Common myeloid progenitor, CD34-positive (primary cell): Measurements from ENCODE around the gene SPARCL1.
A peak's percentile ranks its signal among the peaks of the same experiment; 100 is the strongest.
"Not testable (repeated sequence)": the region's sequence is repeated elsewhere in the genome, so short reads cannot be mapped to it uniquely, and the experiment has no call there.

ENCODE experiments used
- CTCF ChIA-PET: fragments of 350-600 bp; sonication (Branson Sonifier 250); formaldehyde crosslinking; loops from one replicate; lab custom pipeline; 2021; ENCODE audit warnings: antibody characterized with exemption; lab: Charles Lee
- POLR2A ChIA-PET: fragments of 350-600 bp; sonication (Branson Sonifier 250); formaldehyde crosslinking; loops from one replicate; lab custom pipeline; 2021; ENCODE audit warnings: antibody characterized with exemption; lab: Charles Lee
- DNase-seq, 3 donors: peaks; one replicate each; pipeline versions ENCODE4 v3.0.0 to v3.0.0-alpha.2; 2013
- H3K27ac ChIP-seq, 2 experiments: 1 replicate in 1 of 2; 2 replicates in 1 of 2; pipeline ENCODE4 v1.7.0; 2013; ENCODE audit warnings: inconsistent platforms in 2 of 2, low read length in 2 of 2, mild to moderate bottlenecking in 2 of 2, low read depth in 1 of 2, moderate library complexity in 1 of 2; ENCODE audit not compliant: severe bottlenecking in 2 of 2, insufficient read depth in 1 of 2, poor library complexity in 1 of 2
- H3K27me3 ChIP-seq, 5 experiments: replicated peaks in 2 of 5; 1 replicate in 3 of 5; 2 replicates in 2 of 5; pipeline versions ENCODE4 v1.6.1 to v1.7.0; 2013; ENCODE audit warnings: low read length in 4 of 5, mild to moderate bottlenecking in 2 of 5, moderate library complexity in 2 of 5, inconsistent platforms in 1 of 5; ENCODE audit not compliant: insufficient read depth in 5 of 5, control insufficient read depth in 4 of 5
- H3K36me3 ChIP-seq, 4 experiments: 1 replicate in 2 of 4; 2 replicates in 2 of 4; pipeline versions ENCODE4 v1.6.1 to v1.7.0; 2013; ENCODE audit warnings: low read length in 3 of 4, control low read depth in 1 of 4, mild to moderate bottlenecking in 1 of 4; ENCODE audit not compliant: control insufficient read depth in 4 of 4, insufficient read depth in 4 of 4
- H3K4me1 ChIP-seq, 4 experiments: 1 replicate in 3 of 4; 2 replicates in 1 of 4; pipeline versions ENCODE4 v1.6.1 to v1.7.1; 2013; ENCODE audit warnings: low read length in 3 of 4, mild to moderate bottlenecking in 3 of 4, control low read depth in 1 of 4, inconsistent platforms in 1 of 4, moderate library complexity in 1 of 4; ENCODE audit not compliant: control insufficient read depth in 4 of 4, insufficient read depth in 4 of 4; ENCODE audit errors: control extremely low read depth in 1 of 4
- H3K4me3 ChIP-seq, 7 experiments: 1 replicate in 4 of 7; 2 replicates in 3 of 7; pipeline versions ENCODE4 v1.5.1 to v1.7.0; 2013; ENCODE audit warnings: mild to moderate bottlenecking in 7 of 7, low read length in 6 of 7, moderate library complexity in 6 of 7, inconsistent platforms in 2 of 7, low read depth in 2 of 7, control low read depth in 1 of 7; ENCODE audit not compliant: insufficient read depth in 4 of 7, control insufficient read depth in 1 of 7; ENCODE audit errors: extremely low read depth in 1 of 7
- H3K9me3 ChIP-seq, 5 experiments: 1 replicate in 4 of 5; 2 replicates in 1 of 5; pipeline versions ENCODE4 v1.6.1 to v1.7.1; 2013; ENCODE audit warnings: low read length in 4 of 5, mild to moderate bottlenecking in 2 of 5, inconsistent platforms in 1 of 5, low read depth in 1 of 5, moderate library complexity in 1 of 5; ENCODE audit not compliant: control insufficient read depth in 4 of 5, insufficient read depth in 2 of 5; ENCODE audit errors: control extremely low read depth in 1 of 5
- WGBS: methylation state at CpG from one replicate; pipeline ENCODE4 v1.1.5; 2013; ENCODE audit not compliant: insufficient coverage; 5-methylcytosine and 5-hydroxymethylcytosine counted together

SPARCL1 gene

DNA sequence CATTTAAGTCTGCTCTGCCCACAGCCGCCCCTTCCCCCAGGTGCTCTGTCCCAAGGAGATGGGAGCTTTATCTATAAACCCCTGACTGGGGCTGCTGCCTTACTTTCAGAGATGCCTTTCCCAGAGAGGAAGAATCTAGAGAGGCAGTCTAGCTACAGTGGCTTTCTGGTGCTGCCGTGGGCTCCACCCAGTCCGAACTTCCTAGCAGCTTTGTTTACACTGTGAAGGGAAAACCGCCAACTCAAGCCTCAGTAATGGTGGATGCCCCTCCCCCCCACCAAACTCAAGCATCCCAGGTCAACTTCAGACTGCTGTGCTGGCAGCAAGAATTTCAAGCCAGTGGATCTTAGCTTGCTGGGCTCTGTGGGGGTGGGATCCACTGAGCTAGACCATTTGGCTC, 40.5 kb downstream of the SPARCL1 start:
- H3K27me3 ChIP-seq, H3K4me1 ChIP-seq, H3K36me3 ChIP-seq, POLR2A ChIA-PET, H3K27ac ChIP-seq, DNase-seq, H3K4me3 ChIP-seq, H3K9me3 ChIP-seq: not testable (repeated sequence)
- CTCF ChIA-PET: interaction anchor here (3.7 kb wide), 1 partner anchor 9 kb away, joined by 10 read pairs; no protein-coding TSS in a partner anchor
- WGBS: 91% methylated on average over 4 of the region's 4 CpGs

DNA sequence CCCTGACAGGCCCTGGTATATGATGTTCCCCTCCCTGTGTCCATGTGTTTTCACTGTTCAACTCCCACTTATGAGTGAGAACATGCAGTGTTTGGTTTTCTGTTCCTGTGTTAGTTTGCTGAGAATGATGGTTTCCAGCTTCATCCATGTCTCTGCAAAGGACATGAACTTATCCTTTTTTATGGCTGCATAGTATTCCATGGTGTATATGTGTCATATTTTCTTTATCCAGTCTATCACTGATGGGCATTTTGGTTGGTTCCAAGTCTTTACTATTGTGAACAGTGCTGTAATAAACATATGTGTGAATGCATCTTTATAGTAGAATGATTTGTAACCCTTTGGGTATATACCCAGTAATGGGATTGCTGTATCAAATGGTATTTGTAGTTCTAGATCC, 45.9 kb downstream of the SPARCL1 start:
- POLR2A ChIA-PET, H3K27me3 ChIP-seq, H3K27ac ChIP-seq, H3K4me1 ChIP-seq, DNase-seq, H3K9me3 ChIP-seq, H3K36me3 ChIP-seq, H3K4me3 ChIP-seq: not testable (repeated sequence)
- CTCF ChIA-PET: interaction anchor here (1.4 kb wide), 1 partner anchor 11 kb away, joined by 3 read pairs; no protein-coding TSS in a partner anchor

DNA sequence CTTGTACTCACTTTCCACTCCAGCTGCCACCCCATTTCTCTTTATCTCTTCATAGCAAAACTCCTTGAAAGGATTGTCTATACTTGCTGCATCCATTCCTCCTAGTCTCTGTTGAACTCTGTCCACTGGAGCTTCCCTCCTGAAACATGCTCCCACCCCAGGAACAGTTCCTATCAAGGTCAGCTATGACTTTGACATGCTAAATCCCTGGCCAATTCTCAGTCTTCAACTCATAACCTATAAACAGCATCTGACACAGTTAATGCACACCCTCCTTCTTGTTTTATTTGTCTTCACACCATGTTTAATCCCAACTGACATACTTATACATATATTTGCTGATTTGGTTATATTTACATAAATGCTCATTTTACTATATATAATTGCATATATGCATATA, 47.8 kb downstream of the SPARCL1 start:
- Histone ChIP-seq H3K4me1 (no peaks in the 10 kb centered on the region), H3K36me3 (no peaks in the 10 kb centered on the region), H3K9me3 (no peaks in the 10 kb centered on the region), H3K27me3 (no peaks in the 10 kb centered on the region), H3K4me3 (no peak overlapping the region), H3K27ac (no peak overlapping the region)
- ChIA-PET CTCF (interaction anchor here (1.2 kb wide), 1 partner anchor 17 kb away, joined by 3 read pairs; no protein-coding TSS in a partner anchor), POLR2A (no interaction called here)
- DNase-seq: no peak

DNA sequence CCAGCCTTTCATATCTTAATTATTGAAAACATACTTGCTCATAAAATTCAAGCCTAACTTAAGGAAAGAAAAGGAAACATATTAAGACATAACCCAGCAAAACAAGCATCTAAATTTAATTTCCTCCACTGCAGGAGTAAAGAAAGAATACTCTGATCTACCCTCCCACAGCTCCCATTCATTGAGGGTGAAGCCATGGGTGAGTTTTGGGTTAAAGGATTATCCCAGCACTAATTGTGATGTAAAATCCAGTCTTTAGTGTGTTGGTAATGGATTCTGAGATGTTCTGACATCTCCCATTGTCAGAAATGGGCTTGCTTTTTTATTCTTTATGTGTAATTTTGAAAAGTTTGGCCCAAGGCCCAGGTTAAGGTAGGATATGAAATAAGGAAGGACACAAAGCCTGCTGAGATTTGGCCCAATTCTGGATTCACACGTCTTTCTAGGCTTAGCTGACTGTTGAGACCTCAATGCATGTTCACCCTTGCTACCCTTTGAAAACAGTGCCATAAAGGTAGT, 50.4 kb downstream of the SPARCL1 start:
- DNase-seq: no peak
- CTCF ChIA-PET: interaction anchor here (1.1 to 2.2 kb wide), 3 partner anchors 11 to 209 kb away, joined by 3 to 10 read pairs (median 6); no protein-coding TSS in a partner anchor
- POLR2A ChIA-PET: no interaction called here
- 100% methylated on average over 1 of the region's 1 CpG for WGBS
- no peaks in the 10 kb centered on the region for H3K4me1 ChIP-seq
- H3K36me3 ChIP-seq: no peaks in the 10 kb centered on the region
- no peaks in the 10 kb centered on the region for H3K27me3 ChIP-seq
- no peak overlapping the region for H3K27ac ChIP-seq
- H3K4me3 ChIP-seq: no peak overlapping the region
- no peaks in the 10 kb centered on the region for H3K9me3 ChIP-seq

DNA sequence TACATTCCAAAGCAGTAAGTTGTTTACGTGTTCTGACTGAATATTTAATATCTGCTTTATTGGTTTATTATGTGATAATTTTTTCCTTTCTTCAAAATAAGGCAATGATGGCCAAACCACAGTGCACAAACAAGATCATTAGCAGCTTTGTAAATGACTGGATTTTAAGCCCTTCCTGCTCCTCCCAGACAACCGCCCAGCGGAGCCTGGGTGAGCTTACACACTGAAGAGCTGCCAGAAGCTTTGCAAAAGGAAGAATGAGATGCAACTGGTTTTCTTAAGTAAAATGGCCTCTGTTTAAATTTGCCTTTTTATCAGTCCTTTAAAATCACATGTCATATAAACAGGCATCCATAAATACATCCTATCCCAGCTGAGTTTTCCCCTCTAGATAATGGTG, 52.2 kb downstream of the SPARCL1 start:
- no peaks in the 10 kb centered on the region for H3K36me3 ChIP-seq
- no peak for DNase-seq
- no peak overlapping the region for H3K4me3 ChIP-seq
- H3K27me3 ChIP-seq: no peaks in the 10 kb centered on the region
- ChIA-PET POLR2A (no interaction called here), CTCF (interaction anchor here (1.1 kb wide), 1 partner anchor 12 kb away, joined by 3 read pairs; no protein-coding TSS in a partner anchor)
- H3K9me3 ChIP-seq: no peaks in the 10 kb centered on the region
- no peak overlapping the region for H3K27ac ChIP-seq
- H3K4me1 ChIP-seq: no peaks in the 10 kb centered on the region
- WGBS: no CpG with 5 or more reads among the region's 3 CpGs

DNA sequence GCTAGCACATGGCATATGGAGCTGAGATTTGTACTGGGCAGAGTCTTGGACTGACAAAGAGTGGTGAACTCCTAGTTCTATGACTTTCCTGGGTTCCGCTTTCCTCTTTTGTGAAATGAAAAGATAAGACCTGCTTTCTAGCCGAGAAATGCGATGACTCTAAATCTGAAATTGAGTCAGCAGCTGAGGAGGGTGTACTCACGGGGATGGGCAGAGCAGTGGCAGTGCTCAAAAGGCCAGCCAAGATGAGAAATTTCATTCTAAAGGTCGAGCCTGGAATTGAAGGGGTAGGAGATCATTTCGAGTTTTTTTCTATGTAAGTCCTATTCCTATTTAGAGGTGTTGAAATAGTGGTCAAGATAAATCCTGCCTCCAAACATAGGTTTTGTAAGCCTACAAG, 59.8 kb downstream of the SPARCL1 start:
- Histone ChIP-seq H3K9me3 (no peaks in the 10 kb centered on the region), H3K27ac (no peak overlapping the region), H3K27me3 (no peaks in the 10 kb centered on the region), H3K4me3 (no peak overlapping the region), H3K36me3 (no peaks in the 10 kb centered on the region), H3K4me1 (no peaks in the 10 kb centered on the region)
- 98% methylated on average over 4 of the region's 6 CpGs for WGBS
- no peak for DNase-seq
- ChIA-PET POLR2A (no interaction called here), CTCF (interaction anchor here (1.0 to 10.2 kb wide), 3 partner anchors 95 to 319 kb away, joined by 3 to 91 read pairs (median 32); no protein-coding TSS in a partner anchor)

DNA sequence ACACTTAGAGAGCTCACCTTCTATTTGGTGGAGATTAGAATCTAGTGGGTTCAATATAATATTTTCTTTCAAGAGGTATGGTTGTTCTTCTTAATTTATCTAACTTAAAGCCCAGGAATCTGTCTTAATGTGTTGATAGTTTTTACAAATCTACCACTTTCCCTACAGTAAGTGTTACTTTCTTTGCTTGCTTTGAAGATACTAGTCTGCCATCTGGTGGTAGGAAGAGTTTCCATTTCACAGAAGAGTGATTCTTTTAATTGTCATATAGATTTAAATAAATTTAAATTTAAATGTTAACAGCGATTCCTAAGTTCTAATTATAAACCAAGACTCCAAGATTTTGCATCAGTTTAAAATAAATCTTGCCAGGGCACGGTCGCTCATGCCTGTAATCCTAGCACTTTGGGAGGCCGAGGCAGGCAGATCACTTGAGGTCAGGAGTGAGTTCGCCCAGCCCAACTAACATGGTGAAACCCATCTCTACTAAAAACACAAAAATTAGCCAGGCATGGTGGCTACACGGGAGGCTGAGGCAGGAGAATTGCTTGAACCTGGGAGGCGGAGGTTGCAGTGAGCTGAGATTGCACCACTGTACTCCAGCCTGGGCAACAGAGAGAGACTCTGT, 63.3 kb downstream of the SPARCL1 start:
- CTCF ChIA-PET: interaction anchor here (0.6 to 10.2 kb wide), 11 partner anchors 9 to 246 kb away, joined by 3 to 91 read pairs (median 5); partner anchors contain the start of genes HSD17B11 and KLHL8
- no peak overlapping the region for H3K4me3 ChIP-seq
- H3K36me3 ChIP-seq: no peaks in the 10 kb centered on the region
- WGBS: 82% methylated on average over 3 of the region's 7 CpGs
- H3K9me3 ChIP-seq: no peaks in the 10 kb centered on the region
- DNase-seq: peak; percentile 58 to 83 (median 79)
- POLR2A ChIA-PET: no interaction called here
- no peaks in the 10 kb centered on the region for H3K27me3 ChIP-seq
- no peaks in the 10 kb centered on the region for H3K4me1 ChIP-seq
- H3K27ac ChIP-seq: no peak overlapping the region
